Stimulated activated CD4-positive, alpha-beta T cell treated with anti-CD3 and anti-CD28 coated beads, Interleukin-2, amount 100 ng/mL, for 24 hours (primary cell): ENCODE measurements around the gene HLX.
A peak's percentile ranks its signal among the peaks of the same experiment; 100 is the strongest.

Experiments used
- DNase-seq, 2 donors: peaks; one replicate each; pipeline ENCODE4 v3.0.0-alpha.2; 2020

Gene HLX, protein sequence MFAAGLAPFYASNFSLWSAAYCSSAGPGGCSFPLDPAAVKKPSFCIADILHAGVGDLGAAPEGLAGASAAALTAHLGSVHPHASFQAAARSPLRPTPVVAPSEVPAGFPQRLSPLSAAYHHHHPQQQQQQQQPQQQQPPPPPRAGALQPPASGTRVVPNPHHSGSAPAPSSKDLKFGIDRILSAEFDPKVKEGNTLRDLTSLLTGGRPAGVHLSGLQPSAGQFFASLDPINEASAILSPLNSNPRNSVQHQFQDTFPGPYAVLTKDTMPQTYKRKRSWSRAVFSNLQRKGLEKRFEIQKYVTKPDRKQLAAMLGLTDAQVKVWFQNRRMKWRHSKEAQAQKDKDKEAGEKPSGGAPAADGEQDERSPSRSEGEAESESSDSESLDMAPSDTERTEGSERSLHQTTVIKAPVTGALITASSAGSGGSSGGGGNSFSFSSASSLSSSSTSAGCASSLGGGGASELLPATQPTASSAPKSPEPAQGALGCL

DNA sequence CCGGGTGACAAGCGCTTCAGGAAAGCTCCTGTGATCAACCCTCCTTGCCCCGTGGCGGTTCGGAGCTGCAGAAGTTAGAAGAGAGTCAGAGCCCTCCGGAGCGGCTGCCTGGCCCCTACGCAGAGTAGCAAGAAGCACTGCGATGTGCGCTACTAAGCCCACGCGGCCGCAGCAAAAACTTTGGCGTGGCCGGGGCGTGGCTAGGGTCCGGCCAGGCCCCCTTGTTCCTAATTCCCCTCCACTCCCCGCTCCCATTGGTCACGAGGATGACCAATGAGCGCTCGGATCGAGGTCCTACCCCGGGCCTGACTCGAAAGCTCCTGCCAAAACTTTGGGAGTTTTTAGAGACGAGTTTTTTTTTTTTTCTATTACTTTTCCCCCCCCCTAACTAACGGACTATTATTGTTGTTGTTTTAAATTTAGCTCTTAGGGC, at the start of gene HLX:
HLX (plus strand) TSS at position 368 of the 433 bp plus-strand sequence. CDS start 415 bp downstream, outside the sequence.
- peak in 1 of 2 donors; percentile 47 for DNase-seq

DNA sequence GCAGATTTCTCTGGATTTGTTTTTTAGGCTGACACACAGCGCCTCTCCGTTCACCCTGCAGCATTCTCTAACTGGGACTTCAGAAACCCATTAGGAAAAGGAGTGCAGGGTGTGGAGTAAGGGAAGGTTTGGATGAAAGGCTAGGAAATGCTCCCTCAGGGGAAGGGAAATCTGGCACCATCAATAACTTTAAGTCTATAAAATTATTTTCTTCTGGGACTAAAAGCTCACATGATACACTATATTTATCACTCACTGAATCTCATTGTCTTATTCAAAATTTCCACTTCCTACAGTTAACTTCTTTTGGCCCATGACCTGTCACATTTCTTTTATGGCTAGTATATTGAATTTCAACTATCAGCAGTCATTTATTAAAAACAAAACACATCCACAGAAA, 45.8 kb upstream of the HLX start:
- DNase-seq, result no peak

DNA sequence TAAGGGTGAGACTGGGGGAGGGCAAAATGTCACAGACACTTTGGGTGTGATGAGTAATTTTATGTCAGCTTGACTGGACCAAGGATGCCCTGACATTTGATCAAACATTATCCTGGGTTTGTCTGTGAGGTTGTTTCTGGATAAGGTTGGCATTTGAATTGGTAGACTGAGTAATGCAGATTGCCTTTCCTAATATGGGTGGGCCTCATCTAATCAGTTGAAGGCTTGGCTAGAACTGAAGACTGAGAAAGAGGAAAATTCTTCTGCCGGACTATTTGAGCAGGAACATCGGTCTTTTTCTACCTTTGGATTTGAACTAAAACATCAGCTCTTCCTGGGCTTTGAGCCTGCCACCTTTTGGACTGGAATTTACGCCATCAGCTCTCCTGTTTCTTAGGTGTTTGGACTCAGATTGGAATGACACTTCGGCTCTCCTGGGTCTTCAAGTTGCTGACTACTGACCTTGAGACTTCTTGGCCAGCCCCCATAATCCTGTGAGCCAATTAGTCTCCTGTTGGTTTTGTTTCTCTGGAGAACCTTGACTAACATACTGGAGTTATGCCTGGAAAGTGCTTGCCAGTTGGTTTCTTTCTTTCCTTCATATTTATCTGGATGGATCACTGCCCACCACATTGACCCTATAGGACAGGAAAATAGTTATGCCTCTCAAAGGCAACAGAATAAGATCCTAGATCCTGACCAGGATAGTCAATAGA, 44.9 kb upstream of the HLX start:
- DNase-seq, result no peak

DNA sequence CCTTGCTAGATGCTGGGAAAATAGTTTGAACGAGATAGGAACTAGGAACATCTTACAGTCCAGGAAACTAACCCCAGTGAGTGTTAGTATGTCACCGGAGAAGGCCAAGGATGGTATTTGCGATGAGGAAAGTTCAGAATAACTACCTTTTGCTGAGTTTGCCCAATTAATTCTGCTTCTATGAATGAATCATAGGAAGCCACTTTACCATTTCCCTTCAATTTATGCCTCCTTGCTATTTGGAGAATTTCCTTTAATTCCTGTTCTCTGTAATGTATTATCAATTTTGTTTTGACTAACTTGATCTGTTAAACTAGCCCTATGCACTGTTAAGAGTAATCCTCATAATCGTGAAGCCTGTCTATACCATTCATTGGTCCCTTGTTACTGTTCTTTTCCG, 40.7 kb upstream of the HLX start:
- DNase-seq, result no peak

DNA sequence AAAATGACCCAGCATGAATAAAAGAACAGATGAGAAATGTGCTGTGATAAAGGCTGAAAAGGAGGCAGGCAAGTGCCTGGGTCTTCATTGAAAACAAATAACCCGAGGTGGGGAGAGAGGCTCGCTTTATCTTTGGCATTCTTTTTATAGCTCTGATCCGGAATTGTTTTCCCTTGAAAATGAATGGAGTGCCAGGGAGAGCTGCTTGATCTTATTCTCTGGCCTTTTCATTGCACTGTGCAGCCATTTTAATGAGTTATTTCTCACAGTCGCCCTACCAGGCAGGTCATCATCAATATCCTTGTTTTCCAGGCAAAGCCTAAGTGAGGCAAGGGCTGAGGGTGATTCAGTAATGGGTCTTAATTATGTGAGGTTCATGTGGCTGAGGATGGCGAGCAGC, 39.8 kb upstream of the HLX start:
- DNase-seq, result no peak

DNA sequence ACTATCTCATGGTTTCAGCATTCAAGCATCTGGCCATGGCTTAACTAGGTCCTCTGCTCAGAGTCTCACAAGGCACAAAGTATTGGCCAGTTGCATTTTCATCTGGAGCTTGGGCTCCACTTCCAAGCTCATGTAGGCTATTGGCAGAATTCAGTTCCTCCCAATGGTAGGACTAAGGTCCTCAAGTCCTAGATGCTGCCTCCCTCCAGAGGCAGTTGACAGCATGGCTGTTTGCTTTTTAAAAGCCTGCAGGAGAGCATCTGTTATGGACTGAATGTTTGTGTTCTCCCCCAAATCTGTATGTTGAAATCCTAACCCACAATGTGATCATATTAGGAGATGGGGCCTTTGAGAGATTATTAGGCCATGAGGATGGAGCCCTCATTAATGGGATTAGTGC, 38.0 kb upstream of the HLX start:
- DNase-seq, result no peak

DNA sequence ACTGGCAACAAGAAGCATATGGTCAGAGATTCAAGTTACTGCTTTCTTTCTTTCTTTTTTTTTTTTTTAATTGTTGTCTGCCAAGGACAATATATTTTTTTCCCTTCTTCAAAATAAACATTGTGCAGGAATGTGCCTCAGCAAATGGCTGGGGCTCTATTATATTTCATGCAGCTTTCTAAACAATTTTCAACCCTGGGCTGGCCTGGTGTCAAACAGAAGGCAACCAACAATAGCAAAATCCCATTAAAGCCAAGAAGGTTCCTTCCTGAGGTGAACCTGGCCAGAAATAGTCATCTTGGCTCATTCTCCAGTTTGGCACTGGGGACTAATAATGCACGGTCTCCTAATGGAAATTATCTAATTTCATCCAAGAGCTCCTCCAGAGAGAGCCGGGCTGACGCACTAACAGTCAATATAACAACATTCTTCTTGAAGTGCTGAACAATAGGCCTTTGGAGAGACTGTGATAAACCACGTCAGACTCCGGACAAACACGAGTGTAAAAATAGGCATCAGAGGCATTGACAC, 35.7 kb upstream of the HLX start:
- no peak for DNase-seq

DNA sequence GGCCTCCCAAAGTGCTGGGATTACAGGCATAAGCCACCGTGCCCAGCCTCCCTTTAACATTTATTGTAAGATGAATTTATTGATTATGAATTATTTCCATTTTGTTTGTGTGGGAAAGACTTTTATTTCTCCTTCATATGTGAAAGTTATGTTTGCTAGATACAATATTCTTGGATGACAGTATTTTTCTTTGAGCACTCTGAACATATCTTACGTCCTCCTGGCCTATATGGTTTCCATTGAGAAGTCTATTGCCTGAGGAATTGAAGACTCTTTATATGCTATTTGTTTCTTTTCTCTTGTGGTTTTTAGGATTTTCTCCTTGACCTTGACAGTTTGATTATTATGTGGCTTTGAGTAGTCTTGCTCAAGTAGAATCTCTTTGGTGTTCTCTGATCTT, 26.8 kb upstream of the HLX start:
- DNase-seq, result no peak

DNA sequence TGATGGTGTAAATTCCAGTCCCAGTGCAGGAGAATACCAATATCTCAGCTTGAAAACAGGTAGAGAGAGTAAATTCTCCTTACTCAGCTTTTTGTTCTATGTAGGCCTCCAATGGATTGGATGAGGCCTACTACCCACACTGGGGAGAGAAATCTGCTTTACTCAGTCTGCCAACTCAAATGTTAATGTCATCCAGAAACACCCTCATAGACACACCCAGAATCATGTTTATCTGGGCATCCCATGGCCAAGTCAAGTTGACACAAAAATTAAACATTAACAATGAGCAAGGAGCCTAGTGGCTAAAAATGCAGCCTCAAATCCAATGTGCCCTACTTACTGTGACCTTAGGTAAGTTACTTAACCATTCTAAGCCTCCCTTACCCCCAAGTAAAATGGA, 6.9 kb upstream of the HLX start:
- no peak for DNase-seq

DNA sequence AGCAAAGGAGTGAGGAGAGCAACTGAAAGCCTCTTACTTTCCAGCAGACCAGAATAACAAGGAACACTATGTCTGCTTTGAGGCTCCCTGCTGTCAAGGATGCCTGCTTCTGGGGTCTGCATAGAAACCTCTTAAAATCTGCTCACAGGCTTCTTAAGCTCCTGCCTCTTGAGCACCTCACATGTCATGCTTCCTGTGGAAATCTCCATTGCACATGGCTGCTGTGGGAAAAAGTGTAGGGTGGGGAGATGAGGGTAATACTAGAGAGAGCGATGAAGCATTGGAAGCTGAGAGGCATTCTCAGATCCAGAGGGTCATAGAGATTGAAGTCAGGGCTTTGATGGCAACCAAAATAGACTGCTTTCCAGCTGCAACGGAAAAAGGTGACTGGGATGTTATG, 6.2 kb upstream of the HLX start:
- no peak for DNase-seq

DNA sequence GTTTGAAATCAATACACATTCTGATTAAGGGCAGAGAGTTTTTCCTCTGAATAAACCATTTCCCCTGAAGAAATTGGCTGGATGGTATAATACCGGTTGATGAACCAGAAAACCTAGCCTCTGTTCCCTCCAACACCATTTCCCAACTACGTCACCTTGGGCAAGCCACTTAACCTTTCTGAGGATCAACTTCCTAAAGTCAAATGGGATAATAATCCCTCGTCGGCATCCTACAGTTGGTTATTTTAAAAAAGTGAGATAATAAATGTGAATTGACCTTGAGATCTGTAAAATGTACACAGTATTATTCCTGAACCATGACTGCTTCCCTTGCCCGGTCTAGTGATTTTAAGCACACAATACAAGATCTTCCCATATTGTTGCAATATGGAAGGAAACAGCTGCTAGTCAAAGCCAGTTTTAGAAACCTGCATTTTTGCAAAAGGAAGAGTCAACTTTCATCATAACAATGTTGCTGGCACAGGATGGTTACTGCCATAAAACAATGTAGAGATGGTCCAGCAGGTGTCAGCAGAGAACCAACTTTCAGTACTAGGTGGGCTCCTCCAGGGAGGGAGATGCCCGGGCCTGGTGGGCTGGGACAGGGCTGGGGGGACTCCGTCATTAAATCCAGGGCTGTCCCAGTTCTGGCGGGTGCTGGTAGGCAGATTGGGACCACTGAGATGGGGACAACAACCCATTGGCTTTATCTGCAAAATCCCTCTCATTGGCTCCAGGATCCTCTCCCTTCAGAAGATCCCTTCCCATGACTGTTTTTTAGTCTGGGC, 5.2 kb upstream of the HLX start:
- DNase-seq, result no peak

DNA sequence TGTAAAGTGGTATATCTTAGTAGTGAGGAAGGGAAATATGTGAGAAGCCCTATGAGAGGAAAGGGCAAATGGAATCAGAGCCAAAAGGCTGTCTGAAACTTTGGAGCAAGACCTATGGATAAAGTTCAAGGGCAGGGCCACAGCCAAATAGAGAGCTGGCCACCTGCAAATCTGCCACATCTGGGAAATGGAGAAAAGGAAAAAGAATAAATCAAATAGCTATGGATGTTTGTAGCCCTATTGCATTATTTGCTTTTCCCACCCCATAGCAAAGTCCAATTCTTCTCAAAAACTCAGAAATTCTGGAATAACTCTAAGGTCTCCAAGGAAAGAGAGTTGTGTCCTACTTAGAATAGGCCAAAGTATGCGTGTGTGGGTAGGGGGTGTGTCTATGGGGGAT, 4.0 kb upstream of the HLX start:
- DNase-seq, result no peak

DNA sequence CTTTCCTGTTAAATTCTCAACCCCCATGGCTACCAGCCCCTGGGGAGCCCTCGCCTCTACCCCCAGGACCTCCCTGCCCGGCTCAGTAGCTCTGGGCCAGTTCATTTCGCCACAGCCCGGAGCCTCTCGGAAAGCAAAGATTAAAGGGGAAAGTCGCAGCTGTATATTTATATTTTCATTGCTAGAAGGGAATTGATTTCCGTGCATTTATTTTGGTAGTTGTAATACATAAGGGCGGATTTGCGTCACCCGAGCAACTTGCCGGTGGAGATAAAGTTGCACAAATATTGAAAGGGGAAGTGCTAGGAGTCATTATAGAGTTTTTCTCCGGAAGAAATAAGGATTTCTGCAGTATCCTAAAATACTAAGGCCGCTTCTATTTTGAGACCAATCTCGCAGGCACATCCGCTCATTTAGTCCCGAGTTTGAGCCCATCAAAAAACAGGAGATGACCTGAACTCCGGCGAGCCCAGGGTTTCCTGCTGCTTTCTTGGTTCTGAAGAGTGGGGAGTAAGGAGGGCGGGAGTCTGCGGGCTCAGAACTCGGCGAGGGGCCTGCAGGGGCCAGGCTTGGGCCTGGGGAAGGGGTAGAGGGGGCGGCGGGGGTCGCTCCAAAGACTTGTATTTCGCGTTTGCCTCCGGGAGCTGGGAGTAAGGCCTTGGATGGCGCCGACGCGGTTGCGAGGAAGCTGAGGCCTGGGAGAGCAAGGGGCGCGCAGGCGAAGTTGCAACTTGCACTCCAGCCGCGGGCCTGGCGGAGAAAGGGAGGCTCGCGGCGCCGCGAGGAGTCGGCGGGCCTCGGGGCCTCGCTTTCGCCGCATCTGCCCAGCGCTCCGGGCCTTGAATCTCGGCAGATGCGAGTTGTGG, 2.5 kb upstream of the HLX start:
- no peak for DNase-seq

DNA sequence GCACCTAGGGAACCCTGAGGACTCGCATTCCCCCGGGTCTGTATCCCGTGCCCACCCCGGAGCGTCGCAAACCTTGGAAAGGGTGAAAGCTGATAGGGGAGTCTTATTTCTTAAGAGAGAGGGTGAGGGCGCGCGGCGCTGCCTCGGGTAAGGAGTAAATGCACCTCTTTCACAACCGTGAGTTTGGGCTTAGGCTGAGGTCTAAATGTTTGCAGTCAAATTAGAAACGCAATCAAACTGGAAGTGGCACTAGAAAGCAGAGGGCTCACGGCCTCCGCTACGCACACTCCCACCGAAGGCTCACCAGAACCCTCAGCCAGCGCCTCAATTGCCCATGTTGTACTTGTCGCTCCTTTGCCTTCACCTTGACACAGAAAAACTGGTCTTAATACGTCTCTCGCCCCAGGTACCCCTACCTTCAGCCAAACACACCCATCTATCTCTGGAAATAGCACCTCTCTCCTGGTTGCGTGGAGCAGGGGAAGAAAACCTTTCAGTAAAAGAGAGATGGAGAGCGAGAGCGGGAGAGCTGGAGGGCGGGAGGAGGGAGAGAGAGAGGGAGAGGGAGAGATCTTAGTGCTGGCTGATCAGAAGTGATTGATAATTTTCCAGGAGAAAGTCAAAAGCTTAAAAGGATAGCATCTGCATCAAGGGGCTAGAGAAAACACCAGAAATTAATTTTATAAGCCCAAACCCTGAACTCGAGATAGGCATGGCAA, 1.7 kb upstream of the HLX start:
- no peak for DNase-seq

DNA sequence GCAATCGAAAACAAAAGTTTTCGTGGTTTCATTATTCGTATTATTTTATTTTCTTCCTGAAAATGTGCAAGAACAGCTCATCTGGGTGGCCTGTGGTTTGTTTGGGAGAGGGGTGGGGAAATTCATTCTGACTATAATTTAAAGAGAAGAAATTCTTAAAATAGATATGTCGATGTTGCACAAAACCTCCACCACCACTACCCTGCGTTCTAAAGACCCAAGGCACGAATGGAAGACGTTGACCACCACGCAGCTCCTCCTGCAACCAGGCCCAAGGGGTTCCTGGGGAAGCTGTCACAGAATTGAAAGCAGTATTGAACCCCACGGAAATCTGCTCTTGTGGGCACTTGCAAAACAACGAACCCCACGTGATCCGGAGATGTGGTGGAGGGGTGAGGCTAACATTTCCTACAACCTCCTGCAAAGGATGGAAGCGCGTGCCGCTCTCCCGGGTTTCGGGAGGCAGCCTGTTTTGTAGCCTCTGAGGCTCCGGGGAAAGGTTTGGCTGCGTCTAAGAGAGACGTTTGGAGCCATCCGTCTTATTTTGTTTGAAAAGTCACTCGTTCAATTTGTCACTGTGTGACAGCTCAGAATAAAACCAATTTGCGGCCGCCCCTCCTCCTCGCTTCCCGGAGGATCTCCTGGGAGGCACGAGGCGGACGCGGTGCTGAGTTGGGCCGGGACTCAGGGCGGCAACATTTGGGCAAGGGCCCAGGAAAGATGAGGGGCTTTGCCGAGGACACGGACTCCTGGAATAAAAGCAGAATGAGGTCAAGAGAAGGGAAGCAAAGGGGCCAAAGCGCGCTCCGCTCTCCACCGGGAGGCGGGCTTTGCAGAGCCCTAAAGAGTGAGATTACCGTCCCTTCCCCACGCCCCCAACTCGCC, 810 bp upstream of the HLX start:
- DNase-seq, result no peak

DNA sequence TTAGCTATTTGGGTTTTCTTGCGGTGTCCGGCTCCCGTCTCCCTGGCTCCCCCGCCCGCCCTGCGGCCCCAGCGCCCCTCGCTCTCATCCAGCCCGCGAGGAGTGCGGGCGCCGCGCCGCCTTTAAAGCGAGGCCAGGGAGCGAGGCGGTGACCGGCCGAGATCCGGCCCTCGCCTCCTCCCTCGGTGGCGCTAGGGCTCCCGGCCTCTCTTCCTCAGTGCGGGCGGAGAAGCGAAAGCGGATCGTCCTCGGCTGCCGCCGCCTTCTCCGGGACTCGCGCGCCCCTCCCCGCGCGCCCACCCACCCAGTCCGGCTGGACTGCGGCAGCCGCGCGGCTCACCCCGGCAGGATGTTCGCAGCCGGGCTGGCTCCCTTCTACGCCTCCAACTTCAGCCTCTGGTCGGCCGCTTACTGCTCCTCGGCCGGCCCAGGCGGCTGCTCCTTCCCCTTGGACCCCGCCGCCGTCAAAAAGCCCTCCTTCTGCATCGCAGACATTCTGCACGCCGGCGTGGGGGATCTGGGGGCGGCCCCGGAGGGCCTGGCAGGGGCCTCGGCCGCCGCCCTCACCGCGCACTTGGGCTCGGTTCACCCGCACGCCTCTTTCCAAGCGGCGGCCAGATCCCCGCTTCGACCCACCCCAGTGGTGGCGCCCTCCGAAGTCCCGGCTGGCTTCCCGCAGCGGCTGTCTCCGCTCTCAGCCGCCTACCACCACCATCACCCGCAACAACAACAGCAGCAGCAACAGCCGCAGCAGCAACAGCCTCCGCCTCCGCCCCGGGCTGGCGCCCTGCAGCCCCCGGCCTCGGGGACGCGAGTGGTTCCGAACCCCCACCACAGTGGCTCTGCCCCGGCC, 492 bp downstream of the HLX start:
- DNase-seq, result no peak

DNA sequence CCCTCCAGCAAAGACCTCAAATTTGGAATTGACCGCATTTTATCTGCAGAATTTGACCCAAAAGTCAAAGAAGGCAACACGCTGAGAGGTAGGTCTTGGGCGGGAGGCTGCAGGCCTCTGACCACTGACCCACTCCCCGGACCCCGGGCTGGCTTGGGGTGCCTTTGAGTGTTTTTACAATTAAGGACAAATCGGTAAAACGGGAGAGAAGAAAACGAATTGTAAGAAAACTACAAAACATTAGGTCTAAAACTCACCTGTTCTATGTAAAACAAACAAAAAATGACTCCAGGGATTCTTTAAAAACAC, 1.1 kb downstream of the HLX start:
- no peak for DNase-seq

DNA sequence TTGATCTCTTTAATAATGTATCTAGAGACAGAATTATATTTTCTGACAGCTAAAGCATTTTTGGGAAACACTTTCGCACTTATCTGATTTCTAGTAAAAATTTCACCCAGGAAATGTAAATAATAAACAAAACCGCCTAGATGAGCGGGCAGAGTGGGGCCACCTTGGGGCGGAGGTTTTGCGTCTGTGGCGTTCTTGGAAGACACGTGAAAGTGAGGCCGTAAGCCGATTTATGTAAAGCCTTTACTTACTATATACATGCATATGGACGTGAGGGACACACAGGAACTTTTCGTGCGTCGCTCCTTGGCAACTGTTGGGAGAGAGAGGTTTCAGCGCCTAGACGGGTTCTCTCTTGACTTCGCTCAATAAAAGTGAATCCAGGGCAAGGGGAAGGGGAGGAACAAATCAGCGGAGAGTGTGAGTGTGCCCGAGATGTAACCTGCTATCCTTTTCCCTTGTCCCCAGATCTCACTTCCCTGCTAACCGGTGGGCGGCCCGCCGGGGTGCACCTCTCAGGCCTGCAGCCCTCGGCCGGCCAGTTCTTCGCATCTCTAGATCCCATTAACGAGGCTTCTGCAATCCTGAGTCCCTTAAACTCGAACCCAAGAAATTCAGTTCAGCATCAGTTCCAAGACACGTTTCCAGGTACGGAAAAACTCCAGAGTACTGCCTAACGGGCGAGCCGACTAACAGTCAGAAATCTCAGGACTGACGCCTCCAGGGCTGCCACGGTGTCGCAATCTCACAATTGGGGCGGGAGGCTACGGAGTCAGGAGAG, 1.7 kb downstream of the HLX start:
- peak in 1 of 2 donors; percentile 31 for DNase-seq
